PC-9 (cell line): ENCODE data around the gene TNFRSF14. TPM values are rescaled to one million over a fixed set of nuclear protein-coding genes. Genes with fewer than 3 reads are reported as not detected.

Experiments
- BruUV-seq: library from RNA; stranded (reverse); fragments of 400-500 nt; replicated peaks from 2 replicates; lab custom pipeline; 2021; lab: Mats Ljungman, UMichigan
- CTCF ChIA-PET: fragments of 300-600 bp; sonication (Branson Sonifier 250); formaldehyde crosslinking; loops from one replicate; lab custom pipeline; 2022; ENCODE audit warnings: antibody characterized with exemption; lab: Charles Lee
- POLR2A ChIA-PET: fragments of 300-600 bp; sonication (Branson Sonifier 250); formaldehyde crosslinking; loops from one replicate; lab custom pipeline; 2022; ENCODE audit warnings: antibody characterized with exemption; ENCODE audit not compliant: unreplicated experiment; lab: Charles Lee
- DNase-seq, 2 experiments: peaks; one replicate each; pipeline versions ENCODE4 v3.0.0 to v3.0.0-alpha.2; 2015 to 2022; ENCODE audit warnings: mixed read lengths in 1 of 2
- H2AFZ ChIP-seq: fragments of 200-600 bp; sonication (generic); 2 replicates; pipeline ENCODE4 v1.8.1; 2017; ENCODE audit warnings: antibody characterized with exemption
- H3F3A ChIP-seq: fragments of 200-600 bp; sonication (generic); 2 replicates; pipeline ENCODE4 v1.8.1; 2017; ENCODE audit warnings: antibody characterized with exemption, mild to moderate bottlenecking, low read depth; ENCODE audit not compliant: insufficient read depth
- H3K27ac ChIP-seq: fragments of 200-600 bp; sonication (generic); 2 replicates; pipeline ENCODE4 v1.6.1; 2016; ENCODE audit warnings: mixed run types
- H3K27me3 ChIP-seq: fragments of 200-600 bp; sonication (generic); 2 replicates; pipeline ENCODE4 v1.6.1; 2016; ENCODE audit warnings: low read depth, mixed run types; ENCODE audit not compliant: insufficient read depth
- H3K36me3 ChIP-seq: fragments of 200-600 bp; sonication (generic); 2 replicates; pipeline ENCODE4 v1.6.1; 2016; ENCODE audit warnings: low read depth, mixed run types
- H3K4me1 ChIP-seq: fragments of 200-600 bp; sonication (generic); replicated peaks from 2 replicates; pipeline ENCODE4 v1.6.1; 2016; ENCODE audit warnings: mixed run types; ENCODE audit not compliant: insufficient read depth
- H3K4me2 ChIP-seq: fragments of 200-600 bp; sonication (generic); 2 replicates; pipeline ENCODE4 v1.6.1; 2017; ENCODE audit warnings: mixed run types
- H3K4me3 ChIP-seq: fragments of 200-600 bp; sonication (generic); 2 replicates; pipeline ENCODE4 v1.6.1; 2016; ENCODE audit warnings: mixed run types
- H3K79me2 ChIP-seq: fragments of 200-600 bp; sonication (generic); 2 replicates; pipeline ENCODE4 v1.6.1; 2017; ENCODE audit warnings: low read depth, mixed run types
- H3K9me2 ChIP-seq: fragments of 200-600 bp; sonication (generic); 2 replicates; pipeline ENCODE4 v1.8.1; 2017; ENCODE audit warnings: mild to moderate bottlenecking; ENCODE audit not compliant: insufficient read depth
- H3K9me3 ChIP-seq: fragments of 200-600 bp; sonication (generic); 2 replicates; pipeline ENCODE4 v1.8.1; 2016; ENCODE audit warnings: low read depth; ENCODE audit not compliant: insufficient read depth
- H4K20me1 ChIP-seq: fragments of 200-600 bp; sonication (generic); 2 replicates; pipeline ENCODE4 v1.8.1; 2017; ENCODE audit not compliant: insufficient read depth
- EZH2 ChIP-seq: fragments of 200-600 bp; sonication (generic); IDR thresholded peaks from 2 replicates; pipeline ENCODE4 v1.8.0; 2017; ENCODE audit warnings: antibody characterized with exemption, low read depth
- intact Hi-C: fragments of 100-400 bp; cut with micrococcal nuclease; formaldehyde crosslinking; loops from one replicate; pipeline ENCODE4 v1.10.0; 2022; ENCODE audit not compliant: unreplicated experiment
- total RNA-seq: library from RNA; stranded (reverse); gene quantifications from 2 replicates; pipeline ENCODE4 v1.2.3, GENCODE V29; 2021
- TF ChIP-seq, protein P1 (sequence below): fragments of 200-600 bp; sonication (generic); conservative IDR thresholded peaks from 2 replicates; pipeline ENCODE4 v1.6.1; 2017; ENCODE audit warnings: mixed run types, antibody characterized with exemption, mild to moderate bottlenecking, moderate library complexity

Gene TNFRSF14
- total RNA-seq, 1 experiment from 2014 or later: 9.9 TPM

DNA sequence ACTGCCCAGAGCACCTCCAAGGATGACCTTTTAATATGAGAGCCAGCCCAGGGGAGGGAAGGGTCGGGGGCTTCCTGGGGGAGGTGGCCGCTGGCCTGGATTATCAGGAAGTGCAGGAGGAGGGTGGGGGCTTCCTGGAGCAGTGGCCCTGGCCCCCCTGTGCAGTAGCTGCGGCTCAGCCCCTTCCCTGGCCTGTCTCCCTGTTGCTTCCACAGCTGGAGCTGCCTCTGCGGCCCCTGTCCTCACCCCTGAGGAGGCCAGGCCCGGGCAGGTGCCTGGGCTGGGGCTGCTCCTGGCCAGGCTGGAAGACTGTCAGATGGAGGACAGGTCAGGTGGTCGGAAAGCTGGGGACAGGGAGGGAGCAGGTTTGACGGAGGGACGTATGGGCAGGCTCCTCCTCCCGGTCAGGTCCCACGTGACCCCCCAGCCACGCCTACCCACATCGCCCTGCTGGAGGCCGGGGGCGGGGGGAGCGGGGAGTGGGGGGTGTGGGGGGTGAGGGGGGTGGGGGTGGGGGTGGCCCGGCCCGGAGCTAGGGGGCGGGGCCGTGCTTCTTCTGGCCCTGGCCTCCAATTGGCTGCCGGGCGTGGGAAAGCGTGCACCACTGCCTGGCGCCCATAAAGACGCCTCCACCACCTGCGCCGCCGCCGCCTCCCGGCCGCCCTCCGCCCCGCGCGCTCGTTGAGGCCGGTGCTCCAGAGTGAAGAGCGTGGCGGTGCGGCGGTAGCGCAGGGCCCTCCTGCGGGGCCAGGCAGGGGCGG lies 10.2 kb upstream of the TNFRSF14 start:
- Histone ChIP-seq H3K4me1 (peaks cover 41% of the 10 kb centered on the region), H3K27me3 (no peaks in the 10 kb centered on the region), H3K27ac (peak overlapping the region; percentile 45), H3F3A (peaks cover 32% of the 10 kb centered on the region; the same call in 1 of the 2 replicates), H3K9me3 (no peaks in the 10 kb centered on the region), H4K20me1 (no peaks in the 10 kb centered on the region), H3K4me2 (peak overlapping the region; percentile 94), H3K36me3 (no peaks in the 10 kb centered on the region), H3K9me2 (no peaks in the 10 kb centered on the region), H3K4me3 (peak overlapping the region; percentile 87), H3K79me2 (no peaks in the 10 kb centered on the region), H2AFZ (peak overlapping the region; percentile 84)
- BruUV-seq: no TSS peak
- ChIA-PET POLR2A (interaction anchor here (0.7 to 1.2 kb wide), 3 partner anchors 11 to 347 kb away, joined by 4 to 16 read pairs (median 6); partner anchors contain the start of gene PANK4), CTCF (no interaction called here)
- DNase-seq: peak; percentile 74 to 90
- TF ChIP-seq, protein P1, sequence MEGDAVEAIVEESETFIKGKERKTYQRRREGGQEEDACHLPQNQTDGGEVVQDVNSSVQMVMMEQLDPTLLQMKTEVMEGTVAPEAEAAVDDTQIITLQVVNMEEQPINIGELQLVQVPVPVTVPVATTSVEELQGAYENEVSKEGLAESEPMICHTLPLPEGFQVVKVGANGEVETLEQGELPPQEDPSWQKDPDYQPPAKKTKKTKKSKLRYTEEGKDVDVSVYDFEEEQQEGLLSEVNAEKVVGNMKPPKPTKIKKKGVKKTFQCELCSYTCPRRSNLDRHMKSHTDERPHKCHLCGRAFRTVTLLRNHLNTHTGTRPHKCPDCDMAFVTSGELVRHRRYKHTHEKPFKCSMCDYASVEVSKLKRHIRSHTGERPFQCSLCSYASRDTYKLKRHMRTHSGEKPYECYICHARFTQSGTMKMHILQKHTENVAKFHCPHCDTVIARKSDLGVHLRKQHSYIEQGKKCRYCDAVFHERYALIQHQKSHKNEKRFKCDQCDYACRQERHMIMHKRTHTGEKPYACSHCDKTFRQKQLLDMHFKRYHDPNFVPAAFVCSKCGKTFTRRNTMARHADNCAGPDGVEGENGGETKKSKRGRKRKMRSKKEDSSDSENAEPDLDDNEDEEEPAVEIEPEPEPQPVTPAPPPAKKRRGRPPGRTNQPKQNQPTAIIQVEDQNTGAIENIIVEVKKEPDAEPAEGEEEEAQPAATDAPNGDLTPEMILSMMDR: no peak
- no peak for TF ChIP-seq EZH2
- intact Hi-C loops: loop anchor here (2.0 to 10.0 kb wide), 2 partner anchors 87 to 99 kb away; no protein-coding TSS in a partner anchor

GRCh38 chr1:2546515-2547209 lies 9.5 kb upstream of the TNFRSF14 start:
- peak overlapping the region; percentile 87 for H3K4me3 ChIP-seq
- H3K4me2 ChIP-seq: peak overlapping the region; percentile 94
- TSS peak; percentile 73 for BruUV-seq
- H4K20me1 ChIP-seq: no peaks in the 10 kb centered on the region
- TF ChIP-seq, protein P1: no peak
- no peak for TF ChIP-seq EZH2
- peak overlapping the region; percentile 84 for H2AFZ ChIP-seq
- H3K9me2 ChIP-seq: no peaks in the 10 kb centered on the region
- H3K27ac ChIP-seq: peak overlapping the region; percentile 45
- H3K9me3 ChIP-seq: no peaks in the 10 kb centered on the region
- POLR2A ChIA-PET: interaction anchor here (0.8 to 1.2 kb wide), 3 partner anchors 20 to 347 kb away, joined by 5 to 16 read pairs (median 6); partner anchors contain the start of gene PANK4
- H3K4me1 ChIP-seq: peaks cover 34% of the 10 kb centered on the region
- peak; percentile 87 to 93 for DNase-seq
- intact Hi-C loops: loop anchor here (1.0 to 10.0 kb wide), 3 partner anchors 88 to 351 kb away; no protein-coding TSS in a partner anchor
- CTCF ChIA-PET: interaction anchor here (0.6 kb wide), 1 partner anchor 39 kb away, joined by 4 read pairs; no protein-coding TSS in a partner anchor
- no peaks in the 10 kb centered on the region for H3K36me3 ChIP-seq
- no peaks in the 10 kb centered on the region for H3K79me2 ChIP-seq
- H3F3A ChIP-seq: peaks cover 27% of the 10 kb centered on the region; the same call in 1 of the 2 replicates
- no peaks in the 10 kb centered on the region for H3K27me3 ChIP-seq
